Measurements from ENCODE around the gene TSPAN8.

- TF ChIP-seq POLR2A (IDR thresholded peaks at IDR 0.05; ENCODE audit: low read depth, low read length) = no peak
- TF ChIP-seq POLR2AphosphoS5 (IDR thresholded peaks at IDR 0.05; ENCODE audit: low read depth, low read length) = no peak
- TF ChIP-seq TAF1 (IDR thresholded peaks at IDR 0.05; ENCODE audit: low read depth, low read length) = no peak
- TF ChIP-seq SPI1 (IDR thresholded peaks at IDR 0.05; ENCODE audit: low read depth, low read length) = no peak
- no peak for TF ChIP-seq POU2F2 (IDR thresholded peaks at IDR 0.05; ENCODE audit: low read depth, low read length)
These were observed 36.9 kb upstream of the TSPAN8 start for GRCh38 chr12:71194657-71195056.
